CD4-positive, alpha-beta T cell treated with Interleukin-12 subunit alpha and Interleukin-12 subunit beta, for 1 hour (primary cell): Measurements from ENCODE around the gene SRP14.
"Not testable (repeated sequence)": the region's sequence is repeated elsewhere in the genome, so short reads cannot be mapped to it uniquely, and the experiment has no call there.

Experiments used
- DNase-seq: peaks from one replicate; pipeline ENCODE4 v3.0.0-alpha.2; 2020

Gene SRP14

DNA sequence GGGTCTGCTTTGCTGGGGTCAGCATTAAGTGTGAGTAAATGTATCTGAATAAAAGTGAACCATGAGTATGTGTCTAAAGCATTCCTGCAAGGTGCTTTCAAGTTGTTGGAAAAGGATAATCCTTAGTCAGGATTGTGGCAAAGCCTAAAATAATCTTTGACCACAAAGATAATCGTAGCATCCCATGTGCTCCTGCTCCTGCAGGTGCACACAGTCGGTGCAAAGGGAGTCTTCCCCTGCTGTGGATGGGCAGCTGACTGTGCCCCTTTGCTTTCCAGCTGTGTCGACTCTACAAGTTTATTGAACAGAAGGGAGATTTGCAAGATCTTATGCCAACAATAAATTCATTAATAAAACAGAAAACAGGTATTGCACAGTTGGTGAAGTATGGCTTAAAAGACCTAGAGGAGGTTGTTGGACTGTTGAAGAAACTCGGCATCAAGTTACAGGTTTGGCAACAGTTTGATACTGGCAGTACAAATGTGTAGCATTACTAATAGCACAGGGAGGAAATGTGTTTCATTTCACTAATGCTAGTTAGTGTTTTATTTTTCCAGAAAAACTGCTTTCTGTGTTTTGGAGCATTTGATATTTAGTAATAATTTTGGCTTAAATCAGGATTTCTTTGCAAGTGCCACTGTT lies 22.6 kb downstream of the SRP14 start:
- no peak for DNase-seq

DNA sequence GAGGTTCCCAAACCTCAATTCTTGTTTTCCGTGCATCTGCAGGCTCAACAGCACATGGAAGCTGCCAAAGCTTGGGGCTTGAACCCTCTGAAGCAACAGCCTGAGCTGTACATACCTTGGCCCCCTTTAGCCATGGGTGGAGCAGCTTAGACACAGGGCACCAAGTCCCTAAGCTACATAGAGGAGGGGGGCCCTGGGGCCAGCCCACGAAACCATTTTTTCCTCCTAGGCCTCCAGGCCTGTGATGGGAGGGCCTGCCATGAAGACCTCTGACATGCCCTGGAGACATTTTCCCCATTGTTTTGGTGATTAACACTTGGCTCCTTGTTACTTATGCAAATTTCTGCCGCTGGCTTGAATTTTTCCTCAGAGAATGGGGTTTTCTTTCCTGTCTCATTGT lies 24.6 kb downstream of the SRP14 start:
- no peak for DNase-seq

GRCh38 chr15:40013372-40013771 lies 25.6 kb downstream of the SRP14 start:
- not testable (repeated sequence) for DNase-seq

DNA sequence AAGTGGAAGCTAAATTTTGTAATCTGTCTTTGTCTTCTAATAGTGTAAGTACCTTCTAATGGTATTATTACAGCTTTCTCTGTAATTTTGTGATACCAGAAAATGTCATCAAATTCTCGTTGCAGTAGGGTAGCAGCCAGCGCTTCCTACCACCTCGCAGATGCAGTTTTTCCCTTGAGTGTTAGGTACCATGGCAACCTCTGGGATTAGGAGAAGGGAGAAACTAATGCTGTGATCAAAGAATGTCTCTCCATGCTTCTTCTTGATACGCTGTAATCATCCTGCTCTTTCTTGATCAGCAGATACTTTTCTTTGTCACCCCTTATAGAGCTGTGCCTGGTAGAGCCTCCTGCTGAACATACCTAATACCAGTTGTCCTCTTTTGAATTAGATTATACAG lies 27.7 kb downstream of the SRP14 start:
- no peak for DNase-seq

GRCh38 chr15:40010686-40011085 lies 28.3 kb downstream of the SRP14 start:
- no peak for DNase-seq

DNA sequence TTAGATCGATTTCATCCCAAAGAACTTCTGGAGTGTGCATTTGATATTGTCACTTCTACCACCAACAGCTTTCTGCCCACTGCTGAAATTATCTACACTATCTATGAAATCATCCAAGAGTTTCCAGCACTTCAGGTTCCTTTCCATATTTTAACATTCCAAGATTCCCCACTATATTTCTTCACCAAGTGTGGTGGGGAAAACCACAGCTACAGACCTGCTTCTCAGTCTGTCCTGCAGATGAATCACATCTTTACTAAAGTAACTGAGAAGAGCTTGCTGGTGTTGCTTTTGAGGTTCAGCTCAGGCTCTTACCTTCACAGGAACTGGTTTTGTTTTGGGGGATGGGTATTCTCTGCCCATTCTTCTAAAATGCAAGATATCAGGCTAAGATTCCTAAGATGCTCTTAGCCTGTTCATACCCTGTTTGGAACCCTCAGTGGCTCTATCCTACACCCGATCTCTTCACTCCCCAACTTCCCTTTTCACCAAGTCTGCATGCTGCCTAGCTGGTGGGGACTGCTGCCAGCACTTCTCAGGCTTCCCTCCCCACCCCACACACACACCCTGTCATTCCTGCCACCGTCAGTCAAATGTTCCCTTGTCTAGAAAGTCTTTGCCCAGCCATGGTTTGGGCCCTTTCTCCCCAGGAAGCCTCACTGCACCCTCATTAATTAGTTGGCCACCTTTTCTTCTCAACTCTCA lies 30.8 kb downstream of the SRP14 start:
- no peak for DNase-seq

DNA sequence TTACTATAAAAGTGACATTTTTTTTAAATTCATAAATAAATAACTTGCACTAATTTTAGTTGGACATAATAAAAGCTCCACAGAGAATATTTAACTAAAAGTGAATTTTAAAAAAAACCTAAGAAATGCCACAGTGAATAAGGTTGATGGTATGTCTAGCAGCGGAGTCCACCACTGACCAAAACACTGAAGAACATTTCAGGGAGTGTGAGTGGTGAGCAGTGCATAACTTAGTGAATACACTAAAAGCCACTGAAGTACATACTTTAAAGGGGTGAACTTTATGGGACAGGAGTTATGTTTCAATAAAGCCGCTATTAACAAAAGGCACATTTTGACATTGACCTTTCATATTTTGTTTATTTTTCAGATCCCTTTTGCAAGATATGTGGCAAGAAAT lies 32.3 kb downstream of the SRP14 start:
- DNase-seq = no peak

GRCh38 chr15:40006003-40006402 lies 33.0 kb downstream of the SRP14 start:
- no peak for DNase-seq

GRCh38 chr15:40003116-40003916 lies 35.7 kb downstream of the SRP14 start:
- DNase-seq = no peak

GRCh38 chr15:40002295-40002694 lies 36.7 kb downstream of the SRP14 start:
- DNase-seq = no peak

DNA sequence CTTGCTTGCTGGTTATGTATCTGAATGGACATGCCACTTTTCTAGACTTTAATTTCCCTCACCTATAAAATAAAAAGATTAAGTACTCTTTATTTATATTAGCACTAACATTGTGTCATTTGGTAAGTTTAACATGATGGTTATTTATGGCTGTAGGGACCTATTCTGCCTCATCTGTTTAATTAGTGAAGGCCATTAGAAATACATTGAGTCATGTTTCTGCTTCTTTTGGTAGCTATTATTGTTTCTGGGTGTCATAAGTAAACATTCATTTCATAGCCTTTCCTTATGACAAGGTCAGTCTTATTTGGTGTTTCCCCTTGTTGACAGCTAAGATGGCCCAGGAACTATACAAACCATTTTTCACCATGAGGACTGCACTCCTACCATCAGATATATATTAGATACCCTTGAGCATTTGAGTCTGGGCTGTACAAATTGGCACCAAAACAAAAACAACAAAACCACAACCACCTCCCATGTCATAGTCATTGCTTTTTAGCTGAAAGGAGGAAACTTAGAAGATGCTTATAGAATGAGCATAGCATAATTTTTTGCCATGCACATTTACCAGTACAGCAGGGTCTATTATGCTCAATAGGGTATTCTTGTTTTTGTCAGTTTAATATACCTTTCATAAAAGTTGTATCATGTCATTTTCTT lies 39.3 kb downstream of the SRP14 start:
- DNase-seq = no peak

GRCh38 chr15:39998511-39999077 lies 40.4 kb downstream of the SRP14 start:
- no peak for DNase-seq

- no peak for DNase-seq
These were observed 41.3 kb downstream of the SRP14 start for GRCh38 chr15:39997639-39998038.

GRCh38 chr15:39997031-39997430 lies 42.0 kb downstream of the SRP14 start:
- no peak for DNase-seq

DNA sequence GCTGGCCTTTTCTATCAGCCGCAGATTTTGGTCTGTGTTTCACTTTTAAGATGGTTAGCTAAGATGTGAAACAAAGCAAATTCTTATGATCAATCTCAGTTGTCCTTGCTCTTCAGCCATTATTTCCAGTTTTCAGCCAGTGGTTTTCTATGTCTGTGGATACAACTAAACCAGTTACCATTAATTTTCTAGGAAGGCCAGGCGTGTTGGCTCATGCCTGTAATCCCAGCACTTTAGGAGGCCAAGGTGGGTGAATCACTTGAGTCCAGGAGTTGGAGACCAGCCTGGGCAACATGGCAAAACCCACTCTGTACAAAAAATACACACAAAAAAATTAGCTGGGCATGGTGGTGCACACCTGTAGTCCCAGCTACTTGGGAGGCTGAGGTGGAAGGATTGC lies 42.8 kb downstream of the SRP14 start:
- not testable (repeated sequence) for DNase-seq

- DNase-seq = not testable (repeated sequence)
These were observed 46.0 kb downstream of the SRP14 start for GRCh38 chr15:39992953-39993352.

DNA sequence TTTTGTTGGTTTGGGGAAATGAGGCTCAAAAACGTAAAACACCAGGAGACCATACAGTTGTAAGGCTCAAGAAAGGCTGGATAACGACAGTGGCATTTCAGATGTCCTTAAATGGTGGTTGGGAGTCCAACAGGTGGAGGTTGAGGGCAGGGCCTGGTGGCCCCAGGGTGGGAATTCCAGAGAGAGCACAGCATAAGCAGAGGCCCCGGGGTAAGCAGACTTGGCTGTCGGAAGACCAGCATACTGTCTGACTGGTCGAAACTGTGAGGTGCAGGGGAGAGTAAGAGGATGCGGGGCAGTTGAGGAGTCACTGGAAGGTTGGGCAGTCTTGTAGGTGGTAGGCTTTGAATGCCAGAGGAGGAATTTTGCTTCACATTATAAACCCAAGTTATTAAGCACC lies 48.3 kb downstream of the SRP14 start:
- no peak for DNase-seq

DNA sequence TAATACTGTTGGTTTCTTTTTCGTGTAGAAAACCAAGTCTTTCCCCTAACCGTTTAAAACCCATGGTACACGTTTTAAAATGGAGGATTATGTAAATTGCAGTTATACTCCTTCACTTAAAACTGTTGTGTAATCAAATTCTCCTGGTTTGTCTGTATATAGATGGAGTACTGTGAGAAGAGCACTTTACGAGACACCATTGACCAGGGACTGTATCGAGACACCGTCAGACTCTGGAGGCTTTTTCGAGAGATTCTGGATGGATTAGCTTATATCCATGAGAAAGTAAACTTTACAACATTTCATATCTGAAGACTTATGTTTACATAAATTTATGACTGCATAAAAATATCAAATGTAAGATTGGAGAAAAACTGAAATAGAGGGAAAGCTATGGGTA lies 51.2 kb downstream of the SRP14 start:
- no peak for DNase-seq
